HG02973 (cell line): ENCODE results near the gene DYDC2.
A peak's percentile ranks its signal among the peaks of the same experiment; 100 is the strongest.

Experiments
- ATAC-seq: cut with Tn5 transposase; IDR thresholded peaks from one replicate; pipeline ENCODE4 v1.9.1; 2021; ENCODE audit warnings: moderate library complexity; ENCODE audit not compliant: unreplicated experiment

The DYDC2 gene

GRCh38 chr10:80365510-80365909, 8.9 kb downstream of the DYDC2 start:
- ATAC-seq, result no peak

GRCh38 chr10:80371467-80371866, 14.9 kb downstream of the DYDC2 start:
- ATAC-seq, result no peak

GRCh38 chr10:80372675-80373074, 16.1 kb downstream of the DYDC2 start:
- ATAC-seq, result no peak

GRCh38 chr10:80373502-80373901, 16.9 kb downstream of the DYDC2 start:
- no peak for ATAC-seq

- ATAC-seq, result no peak
Measured at GRCh38 chr10:80379701-80380100, 23.1 kb downstream of the DYDC2 start.

- no peak for ATAC-seq
Measured at GRCh38 chr10:80380185-80380584, 23.6 kb downstream of the DYDC2 start.

- no peak for ATAC-seq
Measured at GRCh38 chr10:80382989-80383388, 26.4 kb downstream of the DYDC2 start.

GRCh38 chr10:80390740-80391139, 34.2 kb downstream of the DYDC2 start:
- no peak for ATAC-seq

- no peak for ATAC-seq
Measured at GRCh38 chr10:80392250-80392649, 35.7 kb downstream of the DYDC2 start.

- no peak for ATAC-seq
Measured at GRCh38 chr10:80394358-80394916, 37.9 kb downstream of the DYDC2 start.

GRCh38 chr10:80397014-80397413, 40.4 kb downstream of the DYDC2 start:
- ATAC-seq, result no peak

- ATAC-seq, result no peak
Measured at GRCh38 chr10:80400136-80400804, 43.7 kb downstream of the DYDC2 start.

GRCh38 chr10:80405035-80405434, 48.5 kb downstream of the DYDC2 start:
- no peak for ATAC-seq

GRCh38 chr10:80405626-80406025, 49.0 kb downstream of the DYDC2 start:
- no peak for ATAC-seq

- ATAC-seq, result no peak
Measured at GRCh38 chr10:80406204-80406603, 49.6 kb downstream of the DYDC2 start.

GRCh38 chr10:80407812-80408241, 51.2 kb downstream of the DYDC2 start:
- peak; percentile 2 for ATAC-seq

GRCh38 chr10:80408242-80409101, 51.9 kb downstream of the DYDC2 start, which contains the start of gene PRXL2A:
TSS of gene PRXL2A (plus strand) at chr10:80408551. CDS start at chr10:80420468, 11,917 bp downstream.
- peak; percentile 92 for ATAC-seq

GRCh38 chr10:80409121-80409520, 52.5 kb downstream of the DYDC2 start:
- ATAC-seq, result no peak

- no peak for ATAC-seq
Measured at GRCh38 chr10:80410122-80410521, 53.5 kb downstream of the DYDC2 start.

GRCh38 chr10:80410578-80411145, 54.1 kb downstream of the DYDC2 start:
- no peak for ATAC-seq

GRCh38 chr10:80411267-80411668, 54.7 kb downstream of the DYDC2 start:
- no peak for ATAC-seq
